K562 (cell line): ENCODE results near the gene ZDHHC18. TPM values are rescaled to one million over a fixed set of nuclear protein-coding genes. Genes with fewer than 3 reads are reported as not detected.

ENCODE experiments used
- ARID3A ChIP-seq: IDR thresholded peaks from 2 replicates; pipeline ENCODE4 v1.6.1; 2012; ENCODE audit warnings: low read depth, low read length, improper control_type of control experiment, borderline replicate concordance
- CHCHD3 ChIP-seq: fragments of 250-450 bp; sonication (Bioruptor Pico); IDR thresholded peaks from 2 replicates; pipeline ENCODE4 v2.1.2; 2022; ENCODE audit warnings: mild to moderate bottlenecking
- ETV6 ChIP-seq, 3 experiments: fragments of 150-350 bp in 1 of 3; sonication (generic) in 1 of 3; formaldehyde crosslinking in 1 of 3; IDR thresholded peaks; 2 replicates each; pipeline versions ENCODE4 v1.6.1 to v1.8.0; 2014 to 2022; ENCODE audit warnings: borderline replicate concordance in 2 of 3, low read depth in 2 of 3, antibody characterized with exemption in 1 of 3, low read length in 1 of 3, mild to moderate bottlenecking in 1 of 3, missing genetic modification reagents in 1 of 3
- GABPB2 ChIP-seq: fragments of 250-450 bp; sonication (Bioruptor Pico); conservative IDR thresholded peaks from 2 replicates; pipeline ENCODE4 v1.5.1; 2021; ENCODE audit warnings: mild to moderate bottlenecking
- GATAD2B ChIP-seq: fragments of 450-650 bp; IDR thresholded peaks from 2 replicates; pipeline ENCODE4 v1.6.1; 2017; ENCODE audit warnings: mild to moderate bottlenecking, borderline replicate concordance
- HDAC3 ChIP-seq: fragments of 450-650 bp; IDR thresholded peaks from 2 replicates; pipeline ENCODE4 v1.6.1; 2018; ENCODE audit warnings: borderline replicate concordance, mild to moderate bottlenecking, moderate library complexity; ENCODE audit not compliant: partially characterized antibody
- HMGN3 ChIP-seq: IDR thresholded peaks from 2 replicates; pipeline ENCODE4 v1.6.1; 2011; ENCODE audit warnings: borderline replicate concordance, low read depth, mild to moderate bottlenecking, mixed read lengths, low read length; ENCODE audit not compliant: insufficient read length; ENCODE audit errors: extremely low read depth
- JUN ChIP-seq, 2 experiments: sonication (generic) in 1 of 2; formaldehyde crosslinking in 1 of 2; IDR thresholded peaks; 2 replicates each; pipeline versions ENCODE4 v1.6.1 to v1.8.0; 2012 to 2022; ENCODE audit warnings: borderline replicate concordance in 2 of 2, mild to moderate bottlenecking in 2 of 2, improper control_type of control experiment in 1 of 2, low read depth in 1 of 2, low read length in 1 of 2, missing genetic modification reagents in 1 of 2
- MYC ChIP-seq, 2 experiments: fragments of 250-450 bp in 1 of 2; sonication (Bioruptor Pico) in 1 of 2; IDR thresholded peaks; 2 replicates each; pipeline versions ENCODE4 v1.5.1 to v1.6.1; 2012 to 2021; ENCODE audit warnings: low read depth in 2 of 2, borderline replicate concordance in 1 of 2, improper control_type of control experiment in 1 of 2, low read length in 1 of 2, mild to moderate bottlenecking in 1 of 2, moderate library complexity in 1 of 2
- PATZ1 ChIP-seq: fragments of 250-450 bp; sonication (Bioruptor Pico); IDR thresholded peaks from 2 replicates; pipeline ENCODE4 v1.5.0; 2020; ENCODE audit warnings: mild to moderate bottlenecking, borderline replicate concordance
- POLR2A ChIP-seq: fragments of 450-650 bp; conservative IDR thresholded peaks from 2 replicates; pipeline ENCODE4 v1.6.1; 2016
- RFX5 ChIP-seq: IDR thresholded peaks from 2 replicates; pipeline ENCODE4 v1.6.1; 2011; ENCODE audit warnings: low read depth, mild to moderate bottlenecking, improper control_type of control experiment, low read length
- SRF ChIP-seq, 2 experiments: fragments of 250-450, 450-650 bp in 1 of 2; sonication (Bioruptor Pico) in 1 of 2; sonication (generic) in 1 of 2; formaldehyde crosslinking; IDR thresholded peaks; 2 replicates each; pipeline versions ENCODE4 v1.5.0 to v1.5.1; 2020 to 2022; ENCODE audit warnings: mild to moderate bottlenecking in 1 of 2, missing genetic modification reagents in 1 of 2
- ZBTB17 ChIP-seq: fragments of 450-650 bp; formaldehyde crosslinking; IDR thresholded peaks from 2 replicates; pipeline ENCODE4 v1.4.0; 2020; ENCODE audit warnings: mild to moderate bottlenecking
- ZKSCAN1 ChIP-seq: fragments of 150-350 bp; IDR thresholded peaks from 2 replicates; pipeline ENCODE4 v1.6.1; 2016; ENCODE audit warnings: low read depth, low read length
- polyA plus RNA-seq, 8 experiments: library from polyadenylated mRNA; depleted of rRNA in 4 of 8; stranded (reverse) in 5 of 8; unstranded in 3 of 8; fragments of >200 nt; fragmentation: Nextera tagmentation in 2 of 8; fragmentation: Illumina TruSeq in 1 of 8; extraction: Ambion mirVana in 2 of 8; extraction: Trizol in 1 of 8; gene quantifications; 2 replicates each; pipeline versions ENCODE4 v1.2.1 to v1.2.3, GENCODE V29; 2011 to 2014; ENCODE audit warnings: inconsistent platforms in 1 of 8, missing spikeins in 1 of 8
- total RNA-seq, 7 experiments: library from RNA; depleted of rRNA in 6 of 7; stranded (reverse); fragments of >200 nt in 6 of 7; fragmentation: Illumina TruSeq in 2 of 7; extraction: Trizol in 2 of 7; gene quantifications; 2 replicates each; pipeline versions ENCODE4 v1.2.1 to v1.2.3, GENCODE V29; 2011 to 2021; ENCODE audit warnings: low replicate concordance in 1 of 7
- TF ChIP-seq, protein P1 (sequence below): fragments of 450-650 bp; IDR thresholded peaks from 2 replicates; pipeline ENCODE4 v1.6.1; 2017; ENCODE audit warnings: antibody characterized with exemption, mild to moderate bottlenecking

ZDHHC18 gene
- total and polyA plus RNA-seq, 9 of the 15 experiments (the other 6 are each of a cell fraction or from before 2014, with no cell fraction given), result 0.42 to 35.6 (median 15.8) TPM

DNA sequence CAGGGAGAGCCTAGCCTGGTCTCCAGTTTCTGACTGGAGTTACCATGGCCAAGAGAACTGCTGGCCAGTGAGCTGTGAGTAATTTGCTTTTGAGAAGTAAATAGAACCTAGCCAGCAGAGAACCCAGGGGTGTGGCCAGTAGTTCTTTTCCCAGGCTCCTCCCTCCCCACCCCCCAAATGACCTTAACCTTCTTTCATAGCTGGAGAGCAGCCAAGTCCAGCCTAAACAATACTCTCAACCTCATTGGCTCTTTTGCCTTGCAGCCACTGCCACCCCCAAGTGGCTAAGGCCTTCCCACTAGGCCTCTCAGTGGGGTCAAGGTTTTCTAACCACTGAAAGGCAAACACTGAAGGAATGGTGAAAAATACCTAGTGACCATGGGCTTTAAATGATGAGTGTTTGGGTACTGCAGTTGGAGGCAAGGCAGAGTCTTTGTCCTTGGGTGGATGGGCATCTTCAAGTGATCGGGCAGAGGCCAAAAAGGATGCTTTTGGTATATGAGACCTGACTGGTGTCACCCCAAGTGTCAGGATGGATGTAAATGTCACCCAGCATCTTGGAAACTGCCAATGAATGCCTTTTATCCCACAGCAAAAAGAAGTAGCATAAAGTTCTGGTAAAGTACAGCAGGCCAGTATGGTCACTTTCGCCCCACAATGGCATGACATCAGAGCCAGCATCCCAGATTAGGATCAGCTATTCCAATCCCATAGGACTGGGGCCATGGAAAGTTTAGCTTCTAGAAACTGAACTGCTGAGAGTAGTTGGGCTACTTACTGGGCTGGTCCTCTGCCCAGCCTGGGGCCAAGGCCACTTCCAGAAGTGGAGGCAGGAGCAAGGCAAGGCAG is 42.2 kb upstream of the ZDHHC18 start (continued):
- TF ChIP-seq, protein P1, sequence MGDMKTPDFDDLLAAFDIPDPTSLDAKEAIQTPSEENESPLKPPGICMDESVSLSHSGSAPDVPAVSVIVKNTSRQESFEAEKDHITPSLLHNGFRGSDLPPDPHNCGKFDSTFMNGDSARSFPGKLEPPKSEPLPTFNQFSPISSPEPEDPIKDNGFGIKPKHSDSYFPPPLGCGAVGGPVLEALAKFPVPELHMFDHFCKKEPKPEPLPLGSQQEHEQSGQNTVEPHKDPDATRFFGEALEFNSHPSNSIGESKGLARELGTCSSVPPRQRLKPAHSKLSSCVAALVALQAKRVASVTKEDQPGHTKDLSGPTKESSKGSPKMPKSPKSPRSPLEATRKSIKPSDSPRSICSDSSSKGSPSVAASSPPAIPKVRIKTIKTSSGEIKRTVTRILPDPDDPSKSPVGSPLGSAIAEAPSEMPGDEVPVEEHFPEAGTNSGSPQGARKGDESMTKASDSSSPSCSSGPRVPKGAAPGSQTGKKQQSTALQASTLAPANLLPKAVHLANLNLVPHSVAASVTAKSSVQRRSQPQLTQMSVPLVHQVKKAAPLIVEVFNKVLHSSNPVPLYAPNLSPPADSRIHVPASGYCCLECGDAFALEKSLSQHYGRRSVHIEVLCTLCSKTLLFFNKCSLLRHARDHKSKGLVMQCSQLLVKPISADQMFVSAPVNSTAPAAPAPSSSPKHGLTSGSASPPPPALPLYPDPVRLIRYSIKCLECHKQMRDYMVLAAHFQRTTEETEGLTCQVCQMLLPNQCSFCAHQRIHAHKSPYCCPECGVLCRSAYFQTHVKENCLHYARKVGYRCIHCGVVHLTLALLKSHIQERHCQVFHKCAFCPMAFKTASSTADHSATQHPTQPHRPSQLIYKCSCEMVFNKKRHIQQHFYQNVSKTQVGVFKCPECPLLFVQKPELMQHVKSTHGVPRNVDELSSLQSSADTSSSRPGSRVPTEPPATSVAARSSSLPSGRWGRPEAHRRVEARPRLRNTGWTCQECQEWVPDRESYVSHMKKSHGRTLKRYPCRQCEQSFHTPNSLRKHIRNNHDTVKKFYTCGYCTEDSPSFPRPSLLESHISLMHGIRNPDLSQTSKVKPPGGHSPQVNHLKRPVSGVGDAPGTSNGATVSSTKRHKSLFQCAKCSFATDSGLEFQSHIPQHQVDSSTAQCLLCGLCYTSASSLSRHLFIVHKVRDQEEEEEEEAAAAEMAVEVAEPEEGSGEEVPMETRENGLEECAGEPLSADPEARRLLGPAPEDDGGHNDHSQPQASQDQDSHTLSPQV, result peak; percentile 44; the same call in 1 of the 2 replicates
- no peak; the same call in 1 of the 2 replicates for TF ChIP-seq PATZ1
- no peak; the same call in 1 of the 2 replicates for TF ChIP-seq ZBTB17 (CRISPR knock-in tag)
- no peak for TF ChIP-seq GATAD2B
- no peak for TF ChIP-seq CHCHD3 (CRISPR knock-in tag)
- peak; percentile 47; the same call in 1 of the 2 replicates for TF ChIP-seq POLR2A
- TF ChIP-seq HDAC3, result no peak
- TF ChIP-seq GABPB2 (CRISPR knock-in tag), result no peak
- TF ChIP-seq ARID3A, result peak; percentile 66; the same call in 1 of the 2 replicates
- no peak for TF ChIP-seq JUN (IDR thresholded peaks at IDR 0.05; ENCODE audit: borderline replicate concordance, low read depth, low read length)
- no peak for TF ChIP-seq JUN (CRISPR knock-in tag; IDR thresholded peaks at IDR 0.05; ENCODE audit: borderline replicate concordance)
- peak; percentile 10; the same call in 1 of the 2 replicates for TF ChIP-seq ZKSCAN1
- TF ChIP-seq ETV6 (IDR thresholded peaks at IDR 0.05; ENCODE audit: borderline replicate concordance in 1 of 2, low read depth in 2 of 2, low read length in 1 of 2), result peak in 1 of 2 experiments; percentile 32; a peak in 1 of 4 replicates
- TF ChIP-seq ETV6 (CRISPR knock-in tag; IDR thresholded peaks at IDR 0.05; ENCODE audit: borderline replicate concordance), result no peak
- peak; percentile 23; the same call in 1 of the 2 replicates for TF ChIP-seq MYC (IDR thresholded peaks at IDR 0.05; ENCODE audit: low read depth, low read length)
- 0 out of 2 replicates have a peak, but pooled peaks have one; percentile 25 for TF ChIP-seq MYC (CRISPR knock-in tag; IDR thresholded peaks at IDR 0.05; ENCODE audit: borderline replicate concordance, low read depth)
- no peak for TF ChIP-seq HMGN3
- 0 out of 4 replicates have a peak, but pooled peaks of 1 of the 2 experiments have one; percentile 59 for TF ChIP-seq SRF (CRISPR knock-in tag; IDR thresholded peaks at IDR 0.05)
- no peak for TF ChIP-seq RFX5
